Natural killer cell (primary cell): ENCODE results near the gene NEK3. TPM values are rescaled to one million over a fixed set of nuclear protein-coding genes. Genes with fewer than 3 reads are reported as not detected.

Experiments
- ATAC-seq, 3 donors: fragments of 150-1000 bp in 2 of 3; fragments of 200-7000 bp in 1 of 3; cut with Tn5 transposase; 1 replicate in 1 of 3; 2 replicates in 2 of 3; pipeline ENCODE4 v1.10.0; 2021; ENCODE audit warnings: mild to moderate bottlenecking in 2 of 3, moderate library complexity in 2 of 3
- DNase-seq, 2 donors: peaks; one replicate each; pipeline versions ENCODE4 v3.0.0 to v3.0.0-alpha.2; 2013 to 2021; ENCODE audit warnings: mixed read lengths in 1 of 2
- H3K27ac ChIP-seq: one replicate; pipeline ENCODE4 v1.5.1; 2013; ENCODE audit warnings: mild to moderate bottlenecking, low read length
- H3K27me3 ChIP-seq: one replicate; pipeline ENCODE4 v1.6.1; 2013; ENCODE audit warnings: low read length; ENCODE audit not compliant: control insufficient read depth, insufficient read depth
- H3K36me3 ChIP-seq: one replicate; pipeline ENCODE4 v1.6.1; 2013; ENCODE audit warnings: low read length; ENCODE audit not compliant: control insufficient read depth, insufficient read depth
- H3K4me1 ChIP-seq: one replicate; pipeline ENCODE4 v1.6.1; 2013; ENCODE audit warnings: low read length; ENCODE audit not compliant: control insufficient read depth, insufficient read depth
- H3K4me3 ChIP-seq: one replicate; pipeline ENCODE4 v1.5.1; 2013; ENCODE audit warnings: low read length
- H3K9me3 ChIP-seq: one replicate; pipeline ENCODE4 v1.6.1; 2013; ENCODE audit warnings: low read length; ENCODE audit not compliant: control insufficient read depth, insufficient read depth
- H3K27ac Mint-ChIP-seq, 2 donors: one replicate each; pipeline ENCODE4 v1.8.0; 2022; ENCODE audit warnings: mild to moderate bottlenecking in 2 of 2, mixed read lengths in 2 of 2, moderate library complexity in 1 of 2
- H3K27me3 Mint-ChIP-seq, 2 donors: one replicate each; pipeline ENCODE4 v1.8.0; 2022; ENCODE audit warnings: low read depth in 2 of 2, mixed read lengths in 2 of 2
- H3K36me3 Mint-ChIP-seq: one replicate; pipeline ENCODE4 v1.8.0; 2022; ENCODE audit warnings: mixed read lengths
- H3K4me1 Mint-ChIP-seq, 2 donors: one replicate each; pipeline ENCODE4 v1.8.0; 2022; ENCODE audit warnings: mixed read lengths in 2 of 2
- H3K4me3 Mint-ChIP-seq: one replicate; pipeline ENCODE4 v1.8.0; 2022; ENCODE audit warnings: mild to moderate bottlenecking, moderate library complexity, mixed read lengths
- H3K9me3 Mint-ChIP-seq, 2 donors: one replicate each; pipeline ENCODE4 v1.8.0; 2022; ENCODE audit warnings: mixed read lengths in 2 of 2
- WGBS: methylation state at CpG from one replicate; pipeline ENCODE4 v1.1.7; 2013; ENCODE audit warnings: missing lambda C conversion rate; ENCODE audit not compliant: insufficient coverage; 5-methylcytosine and 5-hydroxymethylcytosine counted together
- intact Hi-C: fragments of 100-400 bp; cut with micrococcal nuclease; formaldehyde crosslinking; loops from one replicate; pipeline ENCODE4 v1.14.2; 2022
- total RNA-seq, 4 donors: library from RNA; stranded (reverse); fragments of 120-200 nt in 1 of 4; gene quantifications; one replicate each; pipeline versions ENCODE4 v1.2.3 to v1.2.4, GENCODE V29; 2013 to 2022
- TF ChIP-seq, protein P1 (sequence below): fragments of 200-600 bp; IDR thresholded peaks from one replicate; pipeline ENCODE4 v1.8.0; 2022; ENCODE audit warnings: antibody characterized with exemption

The NEK3 gene
- total RNA-seq, 3 donors from 2014 or later (not counting 1 experiment from before 2014, with no cell fraction given): 7.5 to 15.2 (median 8.8) TPM

DNA sequence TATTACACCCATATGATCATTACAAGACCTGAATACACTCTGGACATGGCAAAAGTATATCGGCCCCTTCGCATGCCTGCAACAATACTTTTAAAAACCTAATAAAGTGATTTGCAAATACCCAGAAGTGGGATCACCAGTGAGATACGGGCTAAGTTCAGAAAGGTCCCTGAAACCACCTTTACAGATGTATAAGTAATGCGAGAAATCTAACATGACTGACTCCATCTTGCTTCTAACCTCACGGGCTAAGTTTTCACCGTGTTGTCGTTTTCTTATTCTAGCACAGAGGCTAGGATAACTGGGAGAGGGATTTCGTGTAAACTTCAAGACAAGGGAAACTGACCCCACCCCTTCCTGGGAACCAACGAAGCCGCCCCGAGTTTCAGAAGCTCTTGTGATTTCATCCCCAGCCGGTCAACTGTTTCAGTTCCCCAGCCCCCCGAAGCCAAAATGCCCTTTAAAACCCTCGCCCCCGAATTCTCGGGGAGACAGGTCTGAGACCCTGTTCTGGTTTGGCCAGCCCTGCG lies 703 bp downstream of the NEK3 start:
- ATAC-seq (peak in 2 of 3 donors; percentile 2 to 10), DNase-seq (peak in 1 of 2 donors; percentile 24)
- Mint-ChIP-seq H3K9me3 (no peaks in the 10 kb centered on the region), H3K27ac (peak overlapping the region; percentile 32 to 64), H3K27me3 (no peaks in the 10 kb centered on the region), H3K36me3 (no peaks in the 10 kb centered on the region), H3K4me1 (peaks cover 37 to 39% of the 10 kb centered on the region in 2 donors), H3K4me3 (peak overlapping the region; percentile 93)
- Histone ChIP-seq H3K4me3 (peak overlapping the region; percentile 64), H3K27me3 (peaks cover 4% of the 10 kb centered on the region), H3K4me1 (peaks cover 18% of the 10 kb centered on the region), H3K27ac (peak overlapping the region; percentile 14), H3K9me3 (no peaks in the 10 kb centered on the region), H3K36me3 (no peaks in the 10 kb centered on the region)
- TF ChIP-seq, protein P1, sequence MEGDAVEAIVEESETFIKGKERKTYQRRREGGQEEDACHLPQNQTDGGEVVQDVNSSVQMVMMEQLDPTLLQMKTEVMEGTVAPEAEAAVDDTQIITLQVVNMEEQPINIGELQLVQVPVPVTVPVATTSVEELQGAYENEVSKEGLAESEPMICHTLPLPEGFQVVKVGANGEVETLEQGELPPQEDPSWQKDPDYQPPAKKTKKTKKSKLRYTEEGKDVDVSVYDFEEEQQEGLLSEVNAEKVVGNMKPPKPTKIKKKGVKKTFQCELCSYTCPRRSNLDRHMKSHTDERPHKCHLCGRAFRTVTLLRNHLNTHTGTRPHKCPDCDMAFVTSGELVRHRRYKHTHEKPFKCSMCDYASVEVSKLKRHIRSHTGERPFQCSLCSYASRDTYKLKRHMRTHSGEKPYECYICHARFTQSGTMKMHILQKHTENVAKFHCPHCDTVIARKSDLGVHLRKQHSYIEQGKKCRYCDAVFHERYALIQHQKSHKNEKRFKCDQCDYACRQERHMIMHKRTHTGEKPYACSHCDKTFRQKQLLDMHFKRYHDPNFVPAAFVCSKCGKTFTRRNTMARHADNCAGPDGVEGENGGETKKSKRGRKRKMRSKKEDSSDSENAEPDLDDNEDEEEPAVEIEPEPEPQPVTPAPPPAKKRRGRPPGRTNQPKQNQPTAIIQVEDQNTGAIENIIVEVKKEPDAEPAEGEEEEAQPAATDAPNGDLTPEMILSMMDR: no peak
- intact Hi-C loops: loop anchor here (5.0 kb wide), 1 partner anchor 34 kb away; no protein-coding TSS in a partner anchor
- 16% methylated on average over 13 of the region's 17 CpGs for WGBS

- Histone ChIP-seq H3K27ac (no peak overlapping the region), H3K4me3 (no peak overlapping the region), H3K36me3 (no peaks in the 10 kb centered on the region), H3K9me3 (no peaks in the 10 kb centered on the region), H3K4me1 (peaks cover 18% of the 10 kb centered on the region), H3K27me3 (peaks cover 4% of the 10 kb centered on the region)
- Mint-ChIP-seq H3K36me3 (no peaks in the 10 kb centered on the region), H3K27me3 (no peaks in the 10 kb centered on the region), H3K27ac (peak overlapping the region; percentile 4 to 32), H3K4me1 (peaks cover 37 to 39% of the 10 kb centered on the region in 2 donors), H3K9me3 (no peaks in the 10 kb centered on the region), H3K4me3 (peak overlapping the region; percentile 49)
- ATAC-seq (no peak), DNase-seq (no peak)
- TF ChIP-seq, protein P1: no peak
- no CpG with 5 or more reads among the region's 1 CpG for WGBS
- intact Hi-C loops: loop anchor here (5.0 kb wide), 1 partner anchor 36 kb away; no protein-coding TSS in a partner anchor
Observed at GRCh38 chr13:52156724-52157261, 2.6 kb downstream of the NEK3 start.

DNA sequence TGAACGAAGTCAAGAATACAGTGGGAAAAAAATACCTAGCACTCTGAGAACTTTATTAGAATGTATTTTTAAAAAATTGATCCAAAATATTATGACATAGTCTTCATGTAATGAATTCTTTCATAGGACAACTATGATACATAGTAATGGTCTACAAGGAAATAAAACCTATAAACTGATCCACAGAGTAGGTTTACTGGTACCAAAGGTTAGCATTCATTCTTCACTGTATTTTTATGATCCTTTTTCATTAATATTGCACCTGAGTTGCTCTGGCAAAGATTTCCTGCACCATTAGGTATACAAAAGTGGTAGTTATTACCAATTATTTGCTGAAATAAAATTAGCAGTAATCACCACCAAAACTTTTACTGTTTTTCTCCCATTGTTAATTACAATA lies 4.2 kb downstream of the NEK3 start:
- no peak overlapping the region for H3K4me3 ChIP-seq
- peaks cover 13% of the 10 kb centered on the region for H3K4me1 ChIP-seq
- H3K9me3 ChIP-seq: no peaks in the 10 kb centered on the region
- DNase-seq: no peak
- H3K4me3 Mint-ChIP-seq: no peak overlapping the region
- peaks cover 28 to 30% of the 10 kb centered on the region in 2 donors for H3K4me1 Mint-ChIP-seq
- TF ChIP-seq, protein P1: no peak
- no peaks in the 10 kb centered on the region for H3K27me3 Mint-ChIP-seq
- peaks cover 7% of the 10 kb centered on the region for H3K36me3 Mint-ChIP-seq
- no peaks in the 10 kb centered on the region for H3K9me3 Mint-ChIP-seq
- no peak for ATAC-seq
- no peak overlapping the region for H3K27ac ChIP-seq
- no peaks in the 10 kb centered on the region for H3K27me3 ChIP-seq
- H3K36me3 ChIP-seq: peaks cover 2% of the 10 kb centered on the region
- intact Hi-C loops: loop anchor here (5.0 kb wide), 1 partner anchor 37 kb away; no protein-coding TSS in a partner anchor
- no peak overlapping the region for H3K27ac Mint-ChIP-seq
- no CpG with 5 or more reads among the region's 1 CpG for WGBS
